Nephron progenitor cell (in vitro differentiated cells): ENCODE results near the gene CCT3.

Experiments
- DNase-seq: peaks from one replicate; pipeline ENCODE4 v3.0.0; 2021
- H3K27ac Mint-ChIP-seq: 2 replicates; pipeline ENCODE4 v1.8.0; 2021; ENCODE audit warnings: mild to moderate bottlenecking, moderate library complexity, mixed read lengths
- H3K27me3 Mint-ChIP-seq: 2 replicates; pipeline ENCODE4 v1.8.0; 2021; ENCODE audit warnings: mild to moderate bottlenecking, low read depth, mixed read lengths; ENCODE audit not compliant: poor library complexity
- H3K36me3 Mint-ChIP-seq: 2 replicates; pipeline ENCODE4 v1.8.0; 2021; ENCODE audit warnings: low read depth, mixed read lengths
- H3K4me1 Mint-ChIP-seq: 2 replicates; pipeline ENCODE4 v1.8.0; 2021; ENCODE audit warnings: mixed read lengths
- H3K4me3 Mint-ChIP-seq: 2 replicates; pipeline ENCODE4 v1.8.0; 2021; ENCODE audit warnings: mild to moderate bottlenecking, moderate library complexity, mixed read lengths
- H3K9me3 Mint-ChIP-seq: 2 replicates; pipeline ENCODE4 v1.8.0; 2021; ENCODE audit warnings: mild to moderate bottlenecking, moderate library complexity, mixed read lengths
- TF ChIP-seq, protein P1 (sequence below): fragments of 200-600 bp; sonication (generic); IDR thresholded peaks from 2 replicates; pipeline ENCODE4 v1.5.0; 2021; ENCODE audit warnings: antibody characterized with exemption

Gene CCT3

DNA sequence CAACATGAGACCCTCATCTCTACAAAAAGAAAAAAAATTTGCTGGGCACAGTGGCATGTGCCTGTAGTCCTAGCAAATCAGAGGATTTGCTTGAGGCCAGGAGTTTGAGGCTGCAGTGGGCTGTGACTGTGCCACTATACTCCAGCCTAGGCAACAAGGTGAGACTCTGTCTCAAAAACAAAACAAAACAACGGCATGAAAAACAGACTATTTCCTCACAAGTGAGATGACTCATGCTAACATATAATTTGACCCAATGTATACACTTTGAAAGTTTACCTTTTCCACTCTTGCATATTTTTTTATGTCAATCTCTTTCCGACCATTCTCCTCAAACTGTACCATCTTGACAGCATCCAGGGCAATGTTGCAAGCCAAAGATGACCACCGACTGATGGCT, 17.5 kb downstream of the CCT3 start:
- DNase-seq, result no peak
- H3K4me1 Mint-ChIP-seq, result no peaks in the 10 kb centered on the region
- H3K27me3 Mint-ChIP-seq, result peaks cover 2% of the 10 kb centered on the region
- no peak overlapping the region for H3K4me3 Mint-ChIP-seq
- H3K9me3 Mint-ChIP-seq, result no peaks in the 10 kb centered on the region
- TF ChIP-seq, protein P1, sequence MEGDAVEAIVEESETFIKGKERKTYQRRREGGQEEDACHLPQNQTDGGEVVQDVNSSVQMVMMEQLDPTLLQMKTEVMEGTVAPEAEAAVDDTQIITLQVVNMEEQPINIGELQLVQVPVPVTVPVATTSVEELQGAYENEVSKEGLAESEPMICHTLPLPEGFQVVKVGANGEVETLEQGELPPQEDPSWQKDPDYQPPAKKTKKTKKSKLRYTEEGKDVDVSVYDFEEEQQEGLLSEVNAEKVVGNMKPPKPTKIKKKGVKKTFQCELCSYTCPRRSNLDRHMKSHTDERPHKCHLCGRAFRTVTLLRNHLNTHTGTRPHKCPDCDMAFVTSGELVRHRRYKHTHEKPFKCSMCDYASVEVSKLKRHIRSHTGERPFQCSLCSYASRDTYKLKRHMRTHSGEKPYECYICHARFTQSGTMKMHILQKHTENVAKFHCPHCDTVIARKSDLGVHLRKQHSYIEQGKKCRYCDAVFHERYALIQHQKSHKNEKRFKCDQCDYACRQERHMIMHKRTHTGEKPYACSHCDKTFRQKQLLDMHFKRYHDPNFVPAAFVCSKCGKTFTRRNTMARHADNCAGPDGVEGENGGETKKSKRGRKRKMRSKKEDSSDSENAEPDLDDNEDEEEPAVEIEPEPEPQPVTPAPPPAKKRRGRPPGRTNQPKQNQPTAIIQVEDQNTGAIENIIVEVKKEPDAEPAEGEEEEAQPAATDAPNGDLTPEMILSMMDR, result no peak
- H3K36me3 Mint-ChIP-seq, result peaks cover 74% of the 10 kb centered on the region
- no peak overlapping the region for H3K27ac Mint-ChIP-seq

DNA sequence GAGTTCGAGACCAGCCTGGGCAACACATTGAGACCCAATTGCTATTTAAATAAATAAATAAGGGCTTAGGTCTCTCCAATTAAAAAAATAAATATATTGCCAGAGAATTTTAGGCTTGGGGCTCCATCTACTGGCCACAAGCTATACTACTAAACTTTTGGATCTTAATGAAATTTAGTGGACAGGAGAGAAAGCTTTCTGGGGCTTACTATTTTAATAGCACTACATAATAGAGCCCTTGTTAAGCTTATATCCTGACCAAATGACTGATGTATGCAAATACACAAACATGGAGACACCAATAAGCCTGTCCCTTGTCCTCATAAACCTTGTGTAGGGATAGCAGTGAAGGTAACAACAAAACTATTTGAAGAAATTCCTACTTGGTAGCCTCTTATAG, 18.4 kb downstream of the CCT3 start:
- no peak for DNase-seq
- Mint-ChIP-seq H3K36me3 (peaks cover 73% of the 10 kb centered on the region), H3K27me3 (peaks cover 2% of the 10 kb centered on the region), H3K9me3 (no peaks in the 10 kb centered on the region), H3K4me1 (no peaks in the 10 kb centered on the region), H3K27ac (no peak overlapping the region), H3K4me3 (no peak overlapping the region)
- TF ChIP-seq, protein P1, result peak; percentile 51

DNA sequence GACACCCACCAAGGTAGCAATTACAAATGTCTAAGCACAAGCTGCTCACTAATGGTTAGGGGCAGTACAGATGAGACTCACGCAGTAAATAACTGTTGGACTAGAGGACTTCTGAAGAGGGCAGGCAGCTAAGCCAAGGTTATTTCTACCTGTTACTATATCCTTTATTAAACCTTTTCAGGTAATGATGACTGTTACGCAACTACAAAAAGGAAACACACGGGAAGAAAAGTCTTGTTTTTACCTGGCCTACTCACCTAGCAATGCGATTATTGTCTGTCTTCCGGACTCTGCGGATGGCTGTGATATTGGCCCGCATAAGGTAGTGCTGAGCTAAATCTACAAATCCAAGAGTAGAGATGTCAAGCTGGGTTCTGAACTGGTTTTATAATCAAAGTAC, 21.2 kb downstream of the CCT3 start:
- Mint-ChIP-seq H3K9me3 (no peaks in the 10 kb centered on the region), H3K36me3 (peaks cover 86% of the 10 kb centered on the region), H3K27ac (no peak overlapping the region), H3K27me3 (no peaks in the 10 kb centered on the region), H3K4me3 (no peak overlapping the region), H3K4me1 (no peaks in the 10 kb centered on the region)
- TF ChIP-seq, protein P1, result no peak
- no peak for DNase-seq

DNA sequence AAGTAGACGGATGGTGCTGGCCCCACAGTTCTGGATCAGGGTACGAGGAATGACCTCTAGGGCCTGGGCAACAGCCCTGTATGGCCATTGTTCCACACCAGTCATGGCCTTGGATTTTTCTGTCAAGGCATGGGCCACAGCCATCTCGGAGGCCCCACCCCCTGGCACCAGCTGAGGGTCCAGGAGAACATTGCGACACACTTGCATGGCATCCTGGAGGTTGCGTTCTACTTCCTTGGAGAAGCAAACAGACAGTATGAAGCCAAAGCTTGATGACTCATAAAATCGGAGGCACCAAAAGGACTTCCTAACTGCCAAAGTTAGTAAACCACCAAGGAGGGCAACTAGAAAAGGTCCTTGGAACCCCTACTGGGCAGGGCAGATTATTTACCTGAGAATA, 27.1 kb downstream of the CCT3 start:
- Mint-ChIP-seq H3K4me1 (peaks cover 9% of the 10 kb centered on the region), H3K4me3 (no peak overlapping the region), H3K27ac (no peak overlapping the region), H3K36me3 (peaks cover 86% of the 10 kb centered on the region), H3K27me3 (no peaks in the 10 kb centered on the region), H3K9me3 (no peaks in the 10 kb centered on the region)
- TF ChIP-seq, protein P1, result no peak
- DNase-seq, result no peak

DNA sequence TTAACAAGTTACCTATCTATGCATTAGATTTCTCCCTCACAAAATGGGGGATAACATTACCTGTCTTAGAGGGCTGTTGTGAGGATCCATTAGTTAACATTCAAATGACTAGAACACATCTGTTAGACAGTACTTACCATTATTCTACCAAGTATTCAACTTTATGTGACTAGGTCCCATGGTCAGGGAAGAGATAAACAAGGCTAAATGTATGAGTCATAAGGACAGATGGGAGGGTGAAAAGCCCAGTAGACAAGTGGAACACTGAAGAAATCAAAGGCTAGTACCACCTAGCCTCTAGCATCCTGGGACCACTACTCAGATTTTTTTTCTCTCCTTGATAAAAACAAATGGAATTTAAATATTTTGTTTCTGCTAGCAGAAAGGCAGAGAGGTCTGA, 30.0 kb downstream of the CCT3 start:
- DNase-seq, result no peak
- Mint-ChIP-seq H3K27me3 (no peaks in the 10 kb centered on the region), H3K27ac (peak overlapping the region; percentile 56), H3K36me3 (peaks cover 73% of the 10 kb centered on the region), H3K4me1 (peaks cover 16% of the 10 kb centered on the region), H3K9me3 (no peaks in the 10 kb centered on the region), H3K4me3 (no peak overlapping the region)
- TF ChIP-seq, protein P1, result no peak

DNA sequence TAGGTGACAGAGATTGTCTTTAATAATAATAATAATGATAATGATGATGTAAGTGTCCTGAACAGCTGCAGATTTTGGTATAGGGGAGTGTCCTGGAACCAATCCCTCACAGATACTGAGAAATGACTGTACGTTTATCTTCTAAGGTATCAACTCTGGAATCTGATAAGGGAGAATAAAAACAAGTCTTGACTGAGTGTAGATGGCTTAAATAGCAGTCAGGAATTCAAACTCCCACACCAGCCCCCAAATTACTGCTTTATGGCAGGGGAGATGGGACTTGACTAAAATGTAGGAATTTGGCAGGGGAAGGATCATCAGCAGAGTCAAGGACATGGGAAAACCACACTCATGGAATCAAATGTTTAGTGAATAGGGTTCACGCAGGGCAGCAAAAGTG, 32.9 kb downstream of the CCT3 start:
- no peak for DNase-seq
- H3K9me3 Mint-ChIP-seq, result no peaks in the 10 kb centered on the region
- peaks cover 16% of the 10 kb centered on the region for H3K4me1 Mint-ChIP-seq
- H3K4me3 Mint-ChIP-seq, result no peak overlapping the region
- H3K27ac Mint-ChIP-seq, result peak overlapping the region; percentile 64
- H3K36me3 Mint-ChIP-seq, result peaks cover 49% of the 10 kb centered on the region
- TF ChIP-seq, protein P1, result no peak
- peaks cover under 1% of the 10 kb centered on the region for H3K27me3 Mint-ChIP-seq
